OCI-LY1 (cell line): ENCODE results near the gene MAPKAPK3.

ENCODE experiments used
- H2AFZ ChIP-seq: fragments of 200-600 bp; sonication (generic), shearing (Covaris generic); 2 replicates; pipeline ENCODE4 v1.6.0; 2014; ENCODE audit warnings: antibody characterized with exemption, mild to moderate bottlenecking, low read length
- H3F3A ChIP-seq: fragments of 200-600 bp; sonication (generic), shearing (Covaris generic); 2 replicates; pipeline ENCODE4 v1.6.0; 2014; ENCODE audit warnings: mild to moderate bottlenecking, antibody characterized with exemption, low read length, moderate library complexity; ENCODE audit not compliant: insufficient read depth
- H3K27ac ChIP-seq: fragments of 200-600 bp; sonication (generic); 2 replicates; pipeline ENCODE4 v1.5.1; 2014; ENCODE audit warnings: low read length, mixed run types, mild to moderate bottlenecking, low read depth; ENCODE audit not compliant: poor library complexity, severe bottlenecking
- H3K27me3 ChIP-seq: fragments of 200-600 bp; sonication (generic); 2 replicates; pipeline ENCODE4 v1.6.0; 2014; ENCODE audit warnings: antibody characterized with exemption, mild to moderate bottlenecking, low read length, moderate library complexity; ENCODE audit not compliant: insufficient read depth
- H3K36me3 ChIP-seq: fragments of 200-600 bp; sonication (generic); 2 replicates; pipeline ENCODE4 v1.6.1; 2014; ENCODE audit warnings: mild to moderate bottlenecking, antibody characterized with exemption, low read length, moderate library complexity, mixed read lengths; ENCODE audit not compliant: insufficient read depth
- H3K4me1 ChIP-seq: fragments of 200-600 bp; sonication (generic); 2 replicates; pipeline ENCODE4 v1.5.1; 2014; ENCODE audit warnings: mild to moderate bottlenecking, low read length, moderate library complexity; ENCODE audit not compliant: insufficient read depth, severe bottlenecking
- H3K4me2 ChIP-seq: fragments of 200-600 bp; sonication (generic), shearing (Covaris generic); 2 replicates; pipeline ENCODE4 v1.6.1; 2014; ENCODE audit warnings: low read length
- H3K4me3 ChIP-seq: fragments of 200-600 bp; sonication (generic); 2 replicates; pipeline ENCODE4 v1.5.1; 2014; ENCODE audit warnings: low read length, low read depth, mild to moderate bottlenecking, mixed read lengths; ENCODE audit not compliant: poor library complexity, severe bottlenecking
- H3K79me2 ChIP-seq: fragments of 200-600 bp; shearing (Covaris generic); 2 replicates; pipeline ENCODE4 v1.6.1; 2016; ENCODE audit warnings: mixed run types, low read length, mixed read lengths; ENCODE audit not compliant: insufficient read depth
- H3K9ac ChIP-seq: fragments of 200-600 bp; sonication (generic), shearing (Covaris generic); 2 replicates; pipeline ENCODE4 v1.6.1; 2014; ENCODE audit warnings: mild to moderate bottlenecking, low read length, mixed read lengths
- H3K9me2 ChIP-seq: fragments of 200-600 bp; sonication (generic), shearing (Covaris generic); 2 replicates; pipeline ENCODE4 v1.6.1; 2014; ENCODE audit warnings: low read depth, mild to moderate bottlenecking, low read length, mixed read lengths
- H3K9me3 ChIP-seq: fragments of 200-600 bp; shearing (Covaris generic); 2 replicates; pipeline ENCODE4 v1.6.1; 2014; ENCODE audit warnings: low read length, mixed read lengths
- H4K20me1 ChIP-seq: fragments of 200-600 bp; sonication (generic), shearing (Covaris generic); 2 replicates; pipeline ENCODE4 v1.6.0; 2016; ENCODE audit warnings: mild to moderate bottlenecking, low read length; ENCODE audit not compliant: insufficient read depth
- EZH2 ChIP-seq: fragments of 200-600 bp; sonication (generic), shearing (Covaris generic); IDR thresholded peaks from 2 replicates; pipeline ENCODE4 v1.8.0; 2017; ENCODE audit warnings: borderline replicate concordance, mixed run types, mild to moderate bottlenecking, antibody characterized with exemption, low read length, moderate library complexity, mixed read lengths
- TF ChIP-seq, protein P1 (sequence below): fragments of 200-600 bp; sonication (generic), shearing (Covaris generic); IDR thresholded peaks from 2 replicates; pipeline ENCODE4 v1.5.1; 2017; ENCODE audit warnings: mild to moderate bottlenecking, antibody characterized with exemption, low read length, moderate library complexity, mixed read lengths

The MAPKAPK3 gene

DNA sequence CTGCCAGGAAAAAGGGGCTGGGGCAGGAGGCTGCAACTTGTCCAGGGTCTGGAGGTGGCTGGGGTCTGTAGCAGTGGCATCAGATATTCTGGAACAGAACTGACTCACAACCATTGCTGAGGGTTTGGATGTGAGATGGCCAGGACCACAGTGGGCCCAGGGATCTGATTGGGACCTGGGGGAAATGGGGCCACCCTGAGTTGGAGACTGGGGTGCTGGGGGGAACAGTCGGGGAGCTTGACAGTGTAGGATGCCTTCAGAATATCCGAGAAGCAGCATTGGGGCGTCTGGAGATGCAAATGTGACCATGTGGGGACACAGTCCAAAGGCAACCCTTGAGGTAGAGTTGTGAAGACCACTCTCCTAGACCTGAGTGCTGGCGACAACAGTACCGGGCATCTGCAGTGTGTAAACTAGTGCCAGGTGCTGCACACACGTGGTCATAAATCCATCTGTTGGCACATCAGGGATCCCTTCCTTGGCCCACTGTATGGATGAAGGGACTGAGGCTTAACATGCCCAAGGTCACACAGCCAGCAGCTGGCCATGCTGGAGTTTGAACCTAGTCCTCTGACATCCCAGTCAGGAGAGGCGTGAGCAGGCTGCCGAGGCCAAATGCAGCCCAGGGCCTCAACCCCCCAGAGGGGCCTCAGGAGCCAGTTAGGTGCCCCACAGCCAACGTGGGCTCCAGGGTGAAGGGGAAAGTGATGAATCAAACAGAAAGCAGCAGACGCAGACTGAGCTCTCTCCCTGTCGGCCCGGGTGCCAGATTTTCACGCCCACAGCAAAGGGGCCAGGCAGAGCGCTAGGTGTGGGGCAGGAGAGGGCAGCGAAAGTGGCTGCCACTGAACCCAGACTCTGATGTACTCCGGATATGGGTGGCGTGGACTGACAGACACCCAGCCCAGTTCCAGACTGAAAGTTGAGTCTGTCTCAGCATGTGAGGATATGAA is 28.9 kb upstream of the MAPKAPK3 start:
- Histone ChIP-seq H2AFZ (no peak overlapping the region), H3K36me3 (no peaks in the 10 kb centered on the region), H3K79me2 (no peaks in the 10 kb centered on the region), H3K4me3 (no peak overlapping the region), H3K4me1 (peaks cover 4% of the 10 kb centered on the region), H3K9ac (no peak overlapping the region), H3F3A (no peaks in the 10 kb centered on the region), H3K27ac (no peak overlapping the region), H3K9me3 (no peaks in the 10 kb centered on the region), H4K20me1 (no peaks in the 10 kb centered on the region), H3K9me2 (no peaks in the 10 kb centered on the region), H3K4me2 (no peak overlapping the region), H3K27me3 (no peaks in the 10 kb centered on the region)
- TF ChIP-seq EZH2: no peak
- TF ChIP-seq, protein P1, sequence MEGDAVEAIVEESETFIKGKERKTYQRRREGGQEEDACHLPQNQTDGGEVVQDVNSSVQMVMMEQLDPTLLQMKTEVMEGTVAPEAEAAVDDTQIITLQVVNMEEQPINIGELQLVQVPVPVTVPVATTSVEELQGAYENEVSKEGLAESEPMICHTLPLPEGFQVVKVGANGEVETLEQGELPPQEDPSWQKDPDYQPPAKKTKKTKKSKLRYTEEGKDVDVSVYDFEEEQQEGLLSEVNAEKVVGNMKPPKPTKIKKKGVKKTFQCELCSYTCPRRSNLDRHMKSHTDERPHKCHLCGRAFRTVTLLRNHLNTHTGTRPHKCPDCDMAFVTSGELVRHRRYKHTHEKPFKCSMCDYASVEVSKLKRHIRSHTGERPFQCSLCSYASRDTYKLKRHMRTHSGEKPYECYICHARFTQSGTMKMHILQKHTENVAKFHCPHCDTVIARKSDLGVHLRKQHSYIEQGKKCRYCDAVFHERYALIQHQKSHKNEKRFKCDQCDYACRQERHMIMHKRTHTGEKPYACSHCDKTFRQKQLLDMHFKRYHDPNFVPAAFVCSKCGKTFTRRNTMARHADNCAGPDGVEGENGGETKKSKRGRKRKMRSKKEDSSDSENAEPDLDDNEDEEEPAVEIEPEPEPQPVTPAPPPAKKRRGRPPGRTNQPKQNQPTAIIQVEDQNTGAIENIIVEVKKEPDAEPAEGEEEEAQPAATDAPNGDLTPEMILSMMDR: no peak

DNA sequence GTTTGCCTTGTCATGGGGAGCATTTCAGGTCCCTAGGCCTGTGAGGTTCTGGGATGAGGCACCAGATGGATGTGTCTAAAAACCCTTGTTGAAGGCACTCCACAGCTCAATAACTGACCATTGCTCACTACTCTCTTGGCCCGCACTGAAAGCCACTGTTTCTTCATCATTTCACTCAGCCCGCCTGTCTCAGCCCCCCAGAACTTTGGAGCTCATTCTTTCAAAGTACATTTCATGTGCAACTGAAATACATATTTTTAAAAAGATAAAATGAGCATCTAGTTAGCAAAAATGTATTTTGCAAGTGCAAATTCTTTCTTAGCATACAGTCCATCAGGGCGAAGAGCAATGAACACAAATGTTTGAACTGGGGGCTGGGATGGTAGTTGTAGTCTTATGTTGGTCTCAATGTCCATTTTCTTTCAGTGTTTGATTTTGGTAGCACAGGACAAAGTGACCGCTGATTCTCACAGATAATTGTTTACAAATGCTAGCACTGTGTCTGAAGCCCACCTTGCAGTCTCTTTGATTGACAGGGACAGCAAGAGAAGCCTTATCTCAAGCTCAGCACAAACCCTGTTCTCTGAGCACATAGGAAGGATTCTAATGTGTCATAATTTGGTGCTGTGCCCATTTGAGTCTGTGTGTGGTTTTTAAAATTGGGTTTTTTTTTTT is 28.1 kb upstream of the MAPKAPK3 start:
- no peak overlapping the region for H3K9ac ChIP-seq
- H3K27me3 ChIP-seq: no peaks in the 10 kb centered on the region
- TF ChIP-seq, protein P1: no peak
- TF ChIP-seq EZH2: no peak

DNA sequence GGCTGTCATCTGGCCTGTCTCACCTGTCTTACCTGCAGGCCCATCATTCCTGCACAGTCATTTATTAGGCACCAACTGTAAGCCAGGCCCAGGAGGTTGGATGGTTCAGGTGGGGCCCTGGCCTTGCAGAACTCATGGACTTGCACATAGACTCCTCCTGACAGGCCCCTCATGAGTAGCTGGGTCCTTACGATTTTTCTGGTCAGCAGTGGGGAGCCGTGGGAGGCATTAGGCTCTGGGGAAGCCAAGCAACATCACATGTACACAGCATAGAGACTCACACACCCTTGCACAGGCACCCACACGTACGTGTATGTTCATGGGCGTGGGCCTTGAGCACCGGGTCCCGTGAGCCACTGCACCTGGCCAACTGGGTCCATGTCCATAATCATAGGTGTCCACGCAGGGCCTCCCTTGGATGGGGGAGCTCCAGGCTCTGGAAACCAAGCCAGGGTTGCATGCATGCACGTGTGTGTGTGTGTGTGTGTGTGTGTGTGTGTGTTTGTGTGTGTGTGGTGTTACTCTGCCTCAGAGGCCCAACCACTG is 25.7 kb upstream of the MAPKAPK3 start:
- Histone ChIP-seq H3K79me2 (no peaks in the 10 kb centered on the region), H3K27me3 (no peaks in the 10 kb centered on the region), H2AFZ (no peak overlapping the region), H3K4me2 (no peak overlapping the region), H3K4me3 (no peak overlapping the region), H3K9me2 (no peaks in the 10 kb centered on the region), H4K20me1 (no peaks in the 10 kb centered on the region), H3K36me3 (no peaks in the 10 kb centered on the region), H3F3A (no peaks in the 10 kb centered on the region), H3K4me1 (peaks cover 4% of the 10 kb centered on the region), H3K9ac (no peak overlapping the region), H3K9me3 (no peaks in the 10 kb centered on the region), H3K27ac (no peak overlapping the region)
- no peak for TF ChIP-seq EZH2
- TF ChIP-seq, protein P1: no peak

More for the DNA sequence above, 28.1 kb upstream of the MAPKAPK3 start:
- Histone ChIP-seq H3K4me1 (peaks cover 4% of the 10 kb centered on the region), H3K4me2 (no peak overlapping the region), H3K9me2 (no peaks in the 10 kb centered on the region), H3K9me3 (no peaks in the 10 kb centered on the region), H3K79me2 (no peaks in the 10 kb centered on the region), H3K4me3 (no peak overlapping the region), H2AFZ (no peak overlapping the region), H3F3A (no peaks in the 10 kb centered on the region), H3K27ac (no peak overlapping the region), H3K36me3 (no peaks in the 10 kb centered on the region), H4K20me1 (no peaks in the 10 kb centered on the region)
